ENCODE measurements around the gene TFDP1. TPM values are rescaled to one million over a fixed set of nuclear protein-coding genes. Genes with fewer than 3 reads are reported as not detected.

TFDP1 gene
- total RNA-seq, 2 experiments from 2014 or later = 87.9 to 119 TPM

- Histone ChIP-seq H3K36me3 (ENCODE audit: insufficient read depth, low read length) (peaks cover 99% of the 10 kb centered on the region), H3K79me2 (ENCODE audit: insufficient read depth, low read depth, low read length) (peaks cover 12% of the 10 kb centered on the region; the same call in 1 of the 2 replicates), H4K20me1 (ENCODE audit: insufficient read depth, low read length) (no peaks in the 10 kb centered on the region; the same call in 1 of the 2 replicates), H3K9me3 (ENCODE audit: low read length) (no peaks in the 10 kb centered on the region), H3K4me1 (ENCODE audit: insufficient read depth, low read length, poor library complexity, severe bottlenecking) (no peaks in the 10 kb centered on the region), H3K9me2 (ENCODE audit: insufficient read depth, low read length) (no peaks in the 10 kb centered on the region), H2AFZ (ENCODE audit: low read length) (no peak overlapping the region), H3K4me3 (ENCODE audit: low read depth, low read length, poor library complexity, severe bottlenecking) (no peak overlapping the region), H3K27ac (ENCODE audit: low read depth, low read length, poor library complexity, severe bottlenecking) (no peak overlapping the region), H3K4me2 (ENCODE audit: low read length) (no peak overlapping the region)
- intact Hi-C loops (cut with micrococcal nuclease; ENCODE audit: unreplicated experiment) = no loop called here
- no TSS peak for BruUV-seq (replicated peaks)
- DNase-seq (ENCODE audit: low spot score) = no peak
- no peak for TF ChIP-seq EZH2phosphoT487 (IDR thresholded peaks at IDR 0.05; ENCODE audit: borderline replicate concordance, low read depth, low read length)
- no peak for TF ChIP-seq CTCF (conservative IDR thresholded peaks at IDR 0.05; ENCODE audit: low read length)
- POLR2A ChIA-PET = no interaction called here
- CTCF ChIA-PET (ENCODE audit: unreplicated experiment) = no interaction called here
These were observed 27.4 kb downstream of the TFDP1 start for GRCh38 chr13:113611996-113612395.

- Histone ChIP-seq H3K79me2 (ENCODE audit: insufficient read depth, low read depth, low read length) (peaks cover 14% of the 10 kb centered on the region; the same call in 1 of the 2 replicates), H3K4me2 (ENCODE audit: low read length) (no peak overlapping the region), H4K20me1 (ENCODE audit: insufficient read depth, low read length) (no peaks in the 10 kb centered on the region; the same call in 1 of the 2 replicates), H3K9me2 (ENCODE audit: insufficient read depth, low read length) (no peaks in the 10 kb centered on the region), H3K27ac (ENCODE audit: low read depth, low read length, poor library complexity, severe bottlenecking) (no peak overlapping the region), H3K4me3 (ENCODE audit: low read depth, low read length, poor library complexity, severe bottlenecking) (no peak overlapping the region), H3K9me3 (ENCODE audit: low read length) (no peaks in the 10 kb centered on the region), H2AFZ (ENCODE audit: low read length) (no peak overlapping the region), H3K4me1 (ENCODE audit: insufficient read depth, low read length, poor library complexity, severe bottlenecking) (no peaks in the 10 kb centered on the region), H3K36me3 (ENCODE audit: insufficient read depth, low read length) (peaks cover 99% of the 10 kb centered on the region)
- intact Hi-C loops (cut with micrococcal nuclease; ENCODE audit: unreplicated experiment) = no loop called here
- CTCF ChIA-PET (ENCODE audit: unreplicated experiment) = no interaction called here
- no peak for DNase-seq (ENCODE audit: low spot score)
- TF ChIP-seq CTCF (conservative IDR thresholded peaks at IDR 0.05; ENCODE audit: low read length) = no peak
- no peak for TF ChIP-seq EZH2phosphoT487 (IDR thresholded peaks at IDR 0.05; ENCODE audit: borderline replicate concordance, low read depth, low read length)
- BruUV-seq (replicated peaks) = no TSS peak
- POLR2A ChIA-PET = no interaction called here
These were observed 28.1 kb downstream of the TFDP1 start for GRCh38 chr13:113612607-113613006.

- TF ChIP-seq CTCF (conservative IDR thresholded peaks at IDR 0.05; ENCODE audit: low read length) = no peak
- no peak for TF ChIP-seq EZH2phosphoT487 (IDR thresholded peaks at IDR 0.05; ENCODE audit: borderline replicate concordance, low read depth, low read length)
- no peaks in the 10 kb centered on the region for H3K4me1 ChIP-seq (ENCODE audit: insufficient read depth, low read length, poor library complexity, severe bottlenecking)
- no TSS peak for BruUV-seq (replicated peaks)
- no peak overlapping the region for H2AFZ ChIP-seq (ENCODE audit: low read length)
- no peak for DNase-seq (ENCODE audit: low spot score)
- POLR2A ChIA-PET = no interaction called here
- peaks cover 27% of the 10 kb centered on the region; the same call in 1 of the 2 replicates for H3K79me2 ChIP-seq (ENCODE audit: insufficient read depth, low read depth, low read length)
- no peak overlapping the region for H3K27ac ChIP-seq (ENCODE audit: low read depth, low read length, poor library complexity, severe bottlenecking)
- no peaks in the 10 kb centered on the region for H4K20me1 ChIP-seq (ENCODE audit: insufficient read depth, low read length)
- H3K9me2 ChIP-seq (ENCODE audit: insufficient read depth, low read length) = no peaks in the 10 kb centered on the region
- H3K36me3 ChIP-seq (ENCODE audit: insufficient read depth, low read length) = peaks cover 100% of the 10 kb centered on the region
- CTCF ChIA-PET (ENCODE audit: unreplicated experiment) = no interaction called here
- no peak overlapping the region for H3K4me2 ChIP-seq (ENCODE audit: low read length)
- H3K4me3 ChIP-seq (ENCODE audit: low read depth, low read length, poor library complexity, severe bottlenecking) = no peak overlapping the region
- intact Hi-C loops (cut with micrococcal nuclease; ENCODE audit: unreplicated experiment) = no loop called here
- H3K9me3 ChIP-seq (ENCODE audit: low read length) = no peaks in the 10 kb centered on the region
These were observed 29.3 kb downstream of the TFDP1 start for GRCh38 chr13:113613789-113614379.
